GM23338 (cell line): Measurements from ENCODE around the gene PPP6R2. TPM values are rescaled to one million over a fixed set of nuclear protein-coding genes. Genes with fewer than 3 reads are reported as not detected.

Source experiments
- ATAC-seq: fragments of 200-7000 bp; cut with Tn5 transposase; 3 replicates; pipeline ENCODE4 v1.9.1; 2020
- DNase-seq: peaks from one replicate; pipeline ENCODE4 v3.0.0-alpha.2; 2015; ENCODE audit warnings: low spot score
- H2AFZ ChIP-seq: fragments of 200-600 bp; sonication (generic); 2 replicates; pipeline ENCODE4 v1.8.0; 2016; ENCODE audit warnings: antibody characterized with exemption, mild to moderate bottlenecking, moderate library complexity
- H3F3A ChIP-seq: fragments of 200-600 bp; sonication (generic); replicated peaks from 2 replicates; pipeline ENCODE4 v1.8.0; 2017; ENCODE audit warnings: antibody characterized with exemption, mixed run types, low read depth
- H3K27ac ChIP-seq: fragments of 200-600 bp; sonication (generic); 2 replicates; pipeline ENCODE4 v1.6.1; 2016; ENCODE audit warnings: low read depth
- H3K27me3 ChIP-seq: fragments of 200-600 bp; sonication (generic); 2 replicates; pipeline ENCODE4 v1.8.0; 2016; ENCODE audit warnings: mild to moderate bottlenecking, mixed run types, moderate library complexity; ENCODE audit not compliant: insufficient read depth
- H3K36me3 ChIP-seq: fragments of 200-600 bp; sonication (generic); 2 replicates; pipeline ENCODE4 v1.8.0; 2016; ENCODE audit warnings: mild to moderate bottlenecking; ENCODE audit not compliant: insufficient read depth
- H3K4me1 ChIP-seq: fragments of 200-600 bp; sonication (generic); 2 replicates; pipeline ENCODE4 v1.8.0; 2016; ENCODE audit warnings: mild to moderate bottlenecking, moderate library complexity; ENCODE audit not compliant: insufficient read depth
- H3K4me2 ChIP-seq: fragments of 200-600 bp; sonication (generic); 2 replicates; pipeline ENCODE4 v1.7.1; 2017; ENCODE audit warnings: mixed run types
- H3K4me3 ChIP-seq: fragments of 200-600 bp; sonication (generic); 2 replicates; pipeline ENCODE4 v1.6.1; 2016; ENCODE audit warnings: mixed run types
- H3K79me2 ChIP-seq: fragments of 200-600 bp; sonication (generic); replicated peaks from 2 replicates; pipeline ENCODE4 v1.8.0; 2017; ENCODE audit warnings: mild to moderate bottlenecking; ENCODE audit not compliant: insufficient read depth
- H3K9me2 ChIP-seq: fragments of 200-600 bp; sonication (generic); 2 replicates; pipeline ENCODE4 v1.8.0; 2017; ENCODE audit not compliant: insufficient read depth
- H4K20me1 ChIP-seq: fragments of 200-600 bp; sonication (generic); replicated peaks from 2 replicates; pipeline ENCODE4 v1.8.0; 2017; ENCODE audit warnings: mild to moderate bottlenecking; ENCODE audit not compliant: insufficient read depth
- H3K27ac Mint-ChIP-seq: 2 replicates; pipeline ENCODE4 v1.8.0; 2020; ENCODE audit warnings: inconsistent platforms, mild to moderate bottlenecking, moderate library complexity, mixed read lengths
- H3K27me3 Mint-ChIP-seq: 3 replicates; pipeline ENCODE4 v1.8.0; 2022; ENCODE audit warnings: low read depth, mild to moderate bottlenecking, moderate library complexity, mixed read lengths, inconsistent platforms; ENCODE audit not compliant: insufficient read depth, poor library complexity
- H3K36me3 Mint-ChIP-seq: 3 replicates; pipeline ENCODE4 v1.8.0; 2021; ENCODE audit warnings: low read depth, mild to moderate bottlenecking, inconsistent platforms, moderate library complexity, mixed read lengths
- H3K4me1 Mint-ChIP-seq: 3 replicates; pipeline ENCODE4 v1.8.0; 2020; ENCODE audit warnings: mild to moderate bottlenecking, inconsistent platforms, mixed read lengths
- H3K4me3 Mint-ChIP-seq: 3 replicates; pipeline ENCODE4 v1.8.0; 2021; ENCODE audit warnings: moderate library complexity, mild to moderate bottlenecking, inconsistent platforms, mixed read lengths
- H3K9me3 Mint-ChIP-seq: 3 replicates; pipeline ENCODE4 v1.8.0; 2020; ENCODE audit warnings: moderate library complexity, mild to moderate bottlenecking, inconsistent platforms, mixed read lengths
- polyA plus RNA-seq: library from polyadenylated mRNA; unstranded; fragments of >200 nt; fragmentation: Nextera tagmentation; extraction: Ambion mirVana; gene quantifications from 2 replicates; pipeline ENCODE4 v1.2.1, GENCODE V29; 2016
- total RNA-seq: library from RNA; depleted of rRNA; stranded (reverse); fragments of >200 nt; shearing (Covaris generic); gene quantifications from 2 replicates; pipeline ENCODE4 v1.2.3, GENCODE V29; 2014
- TF ChIP-seq, protein P1 (sequence below), 2 experiments: fragments of 200-600 bp in 1 of 2; sonication (generic) in 1 of 2; conservative IDR thresholded peaks; 2 replicates each; pipeline versions ENCODE4 v1.5.1 to v1.6.1; 2016 to 2017; ENCODE audit warnings: antibody characterized with exemption in 2 of 2, low read depth in 2 of 2, mild to moderate bottlenecking in 2 of 2, moderate library complexity in 1 of 2
- TF ChIP-seq, protein P2 (sequence below): fragments of 250-450 bp; sonication (Bioruptor Pico); IDR thresholded peaks from 2 replicates; pipeline ENCODE4 v1.5.0; 2020; ENCODE audit warnings: mild to moderate bottlenecking, moderate library complexity

Gene PPP6R2
- total and polyA plus RNA-seq, 2 experiments from 2014 or later, result 11.9 to 45.8 TPM

DNA sequence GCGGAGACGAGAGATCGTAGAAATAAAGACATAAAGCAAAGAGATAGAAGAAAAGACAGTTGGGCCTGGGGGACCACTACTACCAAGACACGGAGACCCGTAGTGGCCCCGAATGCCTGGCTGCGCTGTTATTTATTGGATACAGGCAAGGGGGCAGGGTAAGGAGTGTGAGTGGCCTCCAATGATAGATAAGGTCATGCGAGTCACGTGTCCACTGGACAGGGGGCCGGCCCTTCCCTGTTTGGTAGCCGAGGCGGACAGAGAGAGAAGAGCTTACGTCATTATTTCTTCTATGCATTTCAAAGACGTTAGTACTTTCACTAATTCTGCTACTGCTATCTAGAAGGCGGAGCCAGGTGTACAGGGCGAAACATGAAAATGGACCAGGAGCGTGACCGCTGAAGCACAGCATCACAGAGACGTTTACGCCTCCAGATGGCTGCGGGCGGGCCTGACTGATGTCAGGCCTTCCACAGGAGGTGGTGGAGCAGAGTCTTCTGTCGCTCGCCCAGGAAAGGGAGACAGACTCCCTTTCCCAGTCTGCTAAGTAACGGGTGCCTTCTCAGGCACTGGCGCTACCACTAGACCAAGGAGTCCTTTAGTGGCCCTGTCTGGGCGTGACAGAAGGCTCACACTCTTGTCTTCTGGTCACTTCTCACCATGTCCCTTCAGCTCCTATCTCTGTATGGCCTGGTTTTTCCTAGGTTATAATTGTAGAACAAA is 24.8 kb downstream of the PPP6R2 start:
- Histone ChIP-seq H3K27me3 (no peaks in the 10 kb centered on the region), H3K9me2 (no peaks in the 10 kb centered on the region), H3K27ac (no peak overlapping the region), H2AFZ (no peak overlapping the region), H3K79me2 (peaks cover 45% of the 10 kb centered on the region), H3F3A (0 out of 2 replicates have a peak, but pooled peaks cover 2% of the 10 kb centered on the region), H3K36me3 (no peaks in the 10 kb centered on the region; the same call in 1 of the 2 replicates), H3K4me2 (no peak overlapping the region), H3K4me3 (no peak overlapping the region), H3K4me1 (no peaks in the 10 kb centered on the region), H4K20me1 (peaks cover 31% of the 10 kb centered on the region)
- ATAC-seq (no peak; the same call in 2 of the 3 replicates), DNase-seq (peak; percentile 21)
- peaks cover 28% of the 10 kb centered on the region for H3K36me3 Mint-ChIP-seq
- no peaks in the 10 kb centered on the region for H3K27me3 Mint-ChIP-seq
- TF ChIP-seq, protein P1, sequence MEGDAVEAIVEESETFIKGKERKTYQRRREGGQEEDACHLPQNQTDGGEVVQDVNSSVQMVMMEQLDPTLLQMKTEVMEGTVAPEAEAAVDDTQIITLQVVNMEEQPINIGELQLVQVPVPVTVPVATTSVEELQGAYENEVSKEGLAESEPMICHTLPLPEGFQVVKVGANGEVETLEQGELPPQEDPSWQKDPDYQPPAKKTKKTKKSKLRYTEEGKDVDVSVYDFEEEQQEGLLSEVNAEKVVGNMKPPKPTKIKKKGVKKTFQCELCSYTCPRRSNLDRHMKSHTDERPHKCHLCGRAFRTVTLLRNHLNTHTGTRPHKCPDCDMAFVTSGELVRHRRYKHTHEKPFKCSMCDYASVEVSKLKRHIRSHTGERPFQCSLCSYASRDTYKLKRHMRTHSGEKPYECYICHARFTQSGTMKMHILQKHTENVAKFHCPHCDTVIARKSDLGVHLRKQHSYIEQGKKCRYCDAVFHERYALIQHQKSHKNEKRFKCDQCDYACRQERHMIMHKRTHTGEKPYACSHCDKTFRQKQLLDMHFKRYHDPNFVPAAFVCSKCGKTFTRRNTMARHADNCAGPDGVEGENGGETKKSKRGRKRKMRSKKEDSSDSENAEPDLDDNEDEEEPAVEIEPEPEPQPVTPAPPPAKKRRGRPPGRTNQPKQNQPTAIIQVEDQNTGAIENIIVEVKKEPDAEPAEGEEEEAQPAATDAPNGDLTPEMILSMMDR (conservative IDR thresholded peaks at IDR 0.05; ENCODE audit: low read depth in 2 of 2), result peak in 1 of 2 experiments; percentile 18; a peak in 1 of 4 replicates
- TF ChIP-seq, protein P2, sequence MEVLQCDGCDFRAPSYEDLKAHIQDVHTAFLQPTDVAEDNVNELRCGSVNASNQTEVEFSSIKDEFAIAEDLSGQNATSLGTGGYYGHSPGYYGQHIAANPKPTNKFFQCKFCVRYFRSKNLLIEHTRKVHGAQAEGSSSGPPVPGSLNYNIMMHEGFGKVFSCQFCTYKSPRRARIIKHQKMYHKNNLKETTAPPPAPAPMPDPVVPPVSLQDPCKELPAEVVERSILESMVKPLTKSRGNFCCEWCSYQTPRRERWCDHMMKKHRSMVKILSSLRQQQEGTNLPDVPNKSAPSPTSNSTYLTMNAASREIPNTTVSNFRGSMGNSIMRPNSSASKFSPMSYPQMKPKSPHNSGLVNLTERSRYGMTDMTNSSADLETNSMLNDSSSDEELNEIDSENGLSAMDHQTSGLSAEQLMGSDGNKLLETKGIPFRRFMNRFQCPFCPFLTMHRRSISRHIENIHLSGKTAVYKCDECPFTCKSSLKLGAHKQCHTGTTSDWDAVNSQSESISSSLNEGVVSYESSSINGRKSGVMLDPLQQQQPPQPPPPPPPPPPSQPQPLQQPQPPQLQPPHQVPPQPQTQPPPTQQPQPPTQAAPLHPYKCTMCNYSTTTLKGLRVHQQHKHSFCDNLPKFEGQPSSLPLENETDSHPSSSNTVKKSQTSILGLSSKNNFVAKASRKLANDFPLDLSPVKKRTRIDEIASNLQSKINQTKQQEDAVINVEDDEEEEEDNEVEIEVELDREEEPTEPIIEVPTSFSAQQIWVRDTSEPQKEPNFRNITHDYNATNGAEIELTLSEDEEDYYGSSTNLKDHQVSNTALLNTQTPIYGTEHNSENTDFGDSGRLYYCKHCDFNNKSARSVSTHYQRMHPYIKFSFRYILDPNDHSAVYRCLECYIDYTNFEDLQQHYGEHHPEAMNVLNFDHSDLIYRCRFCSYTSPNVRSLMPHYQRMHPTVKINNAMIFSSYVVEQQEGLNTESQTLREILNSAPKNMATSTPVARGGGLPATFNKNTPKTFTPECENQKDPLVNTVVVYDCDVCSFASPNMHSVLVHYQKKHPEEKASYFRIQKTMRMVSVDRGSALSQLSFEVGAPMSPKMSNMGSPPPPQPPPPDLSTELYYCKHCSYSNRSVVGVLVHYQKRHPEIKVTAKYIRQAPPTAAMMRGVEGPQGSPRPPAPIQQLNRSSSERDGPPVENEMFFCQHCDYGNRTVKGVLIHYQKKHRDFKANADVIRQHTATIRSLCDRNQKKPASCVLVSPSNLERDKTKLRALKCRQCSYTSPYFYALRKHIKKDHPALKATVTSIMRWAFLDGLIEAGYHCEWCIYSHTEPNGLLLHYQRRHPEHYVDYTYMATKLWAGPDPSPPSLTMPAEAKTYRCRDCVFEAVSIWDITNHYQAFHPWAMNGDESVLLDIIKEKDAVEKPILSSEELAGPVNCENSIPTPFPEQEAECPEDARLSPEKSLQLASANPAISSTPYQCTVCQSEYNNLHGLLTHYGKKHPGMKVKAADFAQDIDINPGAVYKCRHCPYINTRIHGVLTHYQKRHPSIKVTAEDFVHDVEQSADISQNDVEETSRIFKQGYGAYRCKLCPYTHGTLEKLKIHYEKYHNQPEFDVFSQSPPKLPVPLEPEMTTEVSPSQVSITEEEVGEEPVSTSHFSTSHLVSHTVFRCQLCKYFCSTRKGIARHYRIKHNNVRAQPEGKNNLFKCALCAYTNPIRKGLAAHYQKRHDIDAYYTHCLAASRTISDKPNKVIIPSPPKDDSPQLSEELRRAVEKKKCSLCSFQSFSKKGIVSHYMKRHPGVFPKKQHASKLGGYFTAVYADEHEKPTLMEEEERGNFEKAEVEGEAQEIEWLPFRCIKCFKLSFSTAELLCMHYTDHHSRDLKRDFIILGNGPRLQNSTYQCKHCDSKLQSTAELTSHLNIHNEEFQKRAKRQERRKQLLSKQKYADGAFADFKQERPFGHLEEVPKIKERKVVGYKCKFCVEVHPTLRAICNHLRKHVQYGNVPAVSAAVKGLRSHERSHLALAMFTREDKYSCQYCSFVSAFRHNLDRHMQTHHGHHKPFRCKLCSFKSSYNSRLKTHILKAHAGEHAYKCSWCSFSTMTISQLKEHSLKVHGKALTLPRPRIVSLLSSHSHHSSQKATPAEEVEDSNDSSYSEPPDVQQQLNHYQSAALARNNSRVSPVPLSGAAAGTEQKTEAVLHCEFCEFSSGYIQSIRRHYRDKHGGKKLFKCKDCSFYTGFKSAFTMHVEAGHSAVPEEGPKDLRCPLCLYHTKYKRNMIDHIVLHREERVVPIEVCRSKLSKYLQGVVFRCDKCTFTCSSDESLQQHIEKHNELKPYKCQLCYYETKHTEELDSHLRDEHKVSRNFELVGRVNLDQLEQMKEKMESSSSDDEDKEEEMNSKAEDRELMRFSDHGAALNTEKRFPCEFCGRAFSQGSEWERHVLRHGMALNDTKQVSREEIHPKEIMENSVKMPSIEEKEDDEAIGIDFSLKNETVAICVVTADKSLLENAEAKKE (CRISPR knock-in tag), result no peak
- no peak overlapping the region for H3K27ac Mint-ChIP-seq
- no peak overlapping the region for H3K4me3 Mint-ChIP-seq
- no peaks in the 10 kb centered on the region for H3K9me3 Mint-ChIP-seq
- no peaks in the 10 kb centered on the region for H3K4me1 Mint-ChIP-seq
